HepG2 (cell line): ENCODE measurements around the gene PDSS2.

Source experiments
- CHD4 ChIP-seq: fragments of 200-600 bp; sonication (generic); IDR thresholded peaks from 2 replicates; pipeline ENCODE4 v1.7.0; 2017; ENCODE audit warnings: mild to moderate bottlenecking, low read length, borderline replicate concordance
- GZF1 ChIP-seq: sonication (generic); formaldehyde crosslinking; IDR thresholded peaks from 2 replicates; pipeline ENCODE4 v1.5.1; 2020; ENCODE audit warnings: mild to moderate bottlenecking, missing genetic modification reagents
- HIC2 ChIP-seq: sonication (generic); formaldehyde crosslinking; IDR thresholded peaks from 2 replicates; pipeline ENCODE4 v1.9.0; 2022; ENCODE audit warnings: low read depth, missing genetic modification reagents
- KDM6A ChIP-seq: IDR thresholded peaks from 2 replicates; pipeline ENCODE4 v1.6.1; 2016; ENCODE audit warnings: low read depth
- POLR2AphosphoS5 ChIP-seq: IDR thresholded peaks from 2 replicates; pipeline ENCODE4 v1.6.1; 2012; ENCODE audit warnings: low read depth, low read length
- RXRB ChIP-seq: IDR thresholded peaks from 2 replicates; pipeline ENCODE4 v1.6.1; 2016; ENCODE audit warnings: borderline replicate concordance, missing genetic modification reagents, missing compliant biosample characterization
- SIN3A ChIP-seq: IDR thresholded peaks from 2 replicates; pipeline ENCODE4 v1.6.1; 2011; ENCODE audit warnings: low read depth, mild to moderate bottlenecking, control low read depth, low read length, borderline replicate concordance
- TCF7 ChIP-seq: sonication (generic); IDR thresholded peaks from 2 replicates; pipeline ENCODE4 v1.6.1; 2016; ENCODE audit warnings: antibody characterized with exemption, low read depth
- ZBTB1 ChIP-seq: sonication (generic); formaldehyde crosslinking; IDR thresholded peaks from 2 replicates; pipeline ENCODE4 v1.4.0; 2020; ENCODE audit warnings: missing genetic modification reagents, borderline replicate concordance

- TF ChIP-seq ZBTB1 (CRISPR knock-in tag) (no peak), RXRB (no peak), POLR2AphosphoS5 (no peak), CHD4 (no peak), SIN3A (no peak), TCF7 (no peak), HIC2 (CRISPR knock-in tag) (no peak), GZF1 (CRISPR knock-in tag) (no peak), KDM6A (CRISPR knock-in tag) (no peak)
Observed at GRCh38 chr6:107187630-107188029, 271.7 kb downstream of the PDSS2 start.
